HepG2 (cell line): ENCODE data around the gene DMKN. TPM values are rescaled to one million over a fixed set of nuclear protein-coding genes. Genes with fewer than 3 reads are reported as not detected.
A peak's percentile ranks its signal among the peaks of the same experiment; 100 is the strongest.

ENCODE experiments used
- GABPA ChIP-seq, 2 experiments: IDR thresholded peaks; 2 replicates each; pipeline ENCODE4 v1.6.1; 2011 to 2016; ENCODE audit warnings: low read depth in 2 of 2, low read length in 1 of 2, missing biosample characterization in 1 of 2, missing genetic modification characterization in 1 of 2
- GATA4 ChIP-seq: sonication (generic); IDR thresholded peaks from 2 replicates; pipeline ENCODE4 v1.6.1; 2016; ENCODE audit warnings: antibody characterized with exemption, low read depth, borderline replicate concordance
- HNF4A ChIP-seq: sonication (generic); formaldehyde crosslinking; IDR thresholded peaks from 2 replicates; pipeline ENCODE4 v1.4.0; 2020; ENCODE audit warnings: missing genetic modification reagents
- NFIC ChIP-seq: IDR thresholded peaks from 2 replicates; pipeline ENCODE4 v1.6.1; 2012; ENCODE audit warnings: mild to moderate bottlenecking, low read length, inconsistent platforms
- NR2C2 ChIP-seq: sonication (generic); formaldehyde crosslinking; IDR thresholded peaks from 2 replicates; pipeline ENCODE4 v1.4.0; 2020; ENCODE audit warnings: missing genetic modification reagents, mild to moderate bottlenecking, moderate library complexity, borderline replicate concordance
- NR2F2 ChIP-seq: IDR thresholded peaks from 2 replicates; pipeline ENCODE4 v1.6.1; 2012; ENCODE audit warnings: low read depth, inconsistent platforms, borderline replicate concordance
- REST ChIP-seq, 2 experiments: IDR thresholded peaks; 2 replicates each; pipeline ENCODE4 v1.6.1; 2011 to 2012; ENCODE audit warnings: low read length in 2 of 2, borderline replicate concordance in 1 of 2, low read depth in 1 of 2, mild to moderate bottlenecking in 1 of 2, moderate library complexity in 1 of 2
- TFAP4 ChIP-seq: sonication (generic); IDR thresholded peaks from 2 replicates; pipeline ENCODE4 v1.6.1; 2016; ENCODE audit warnings: low read depth, borderline replicate concordance
- THRA ChIP-seq: sonication (generic); formaldehyde crosslinking; IDR thresholded peaks from 2 replicates; pipeline ENCODE4 v1.4.0; 2020; ENCODE audit warnings: missing genetic modification reagents, borderline replicate concordance
- ZNF431 ChIP-seq: sonication (generic); formaldehyde crosslinking; IDR thresholded peaks from 2 replicates; pipeline ENCODE4 v1.9.0; 2022; ENCODE audit warnings: missing genetic modification reagents, low read depth, mild to moderate bottlenecking, borderline replicate concordance
- ZNF557 ChIP-seq: sonication (generic); formaldehyde crosslinking; IDR thresholded peaks from 2 replicates; pipeline ENCODE4 v1.4.0; 2020; ENCODE audit warnings: missing genetic modification reagents
- ZNF574 ChIP-seq: sonication (generic); formaldehyde crosslinking; IDR thresholded peaks from 2 replicates; pipeline ENCODE4 v1.4.0; 2020; ENCODE audit warnings: missing genetic modification reagents
- ZNF609 ChIP-seq: sonication (generic); formaldehyde crosslinking; IDR thresholded peaks from 2 replicates; pipeline ENCODE4 v1.4.0; 2020; ENCODE audit warnings: mild to moderate bottlenecking, missing genetic modification reagents, borderline replicate concordance
- polyA plus RNA-seq, 8 experiments: library from polyadenylated mRNA; depleted of rRNA in 3 of 8; stranded (reverse) in 7 of 8; unstranded in 1 of 8; fragments of >200 nt; fragmentation: Illumina TruSeq in 4 of 8; extraction: Trizol in 4 of 8; gene quantifications; 2 replicates each; pipeline versions ENCODE4 v1.2.1 to v1.2.3, GENCODE V29; 2011 to 2016; ENCODE audit warnings: low read depth in 4 of 8, missing spikeins in 1 of 8, mixed read lengths in 1 of 8; ENCODE audit not compliant: insufficient read depth in 1 of 8
- total RNA-seq, 5 experiments: library from RNA; depleted of rRNA; stranded (reverse); fragments of >200 nt; fragmentation: Illumina TruSeq; extraction: Trizol; gene quantifications; 2 replicates each; pipeline ENCODE4 v1.2.3, GENCODE V29; 2016; ENCODE audit warnings: low read depth in 1 of 5

The DMKN gene
- total and polyA plus RNA-seq, 2 of the 13 experiments (the other 11 are each of a cell fraction or from before 2014, with no cell fraction given) = 50.8 to 57.1 TPM

- 0 out of 2 replicates have a peak, but pooled peaks have one; percentile 0 for TF ChIP-seq ZNF574 (CRISPR knock-in tag)
- TF ChIP-seq ZNF557 = peak; percentile 18; the same call in 1 of the 2 replicates
- TF ChIP-seq TFAP4 = peak; percentile 88; the same call in 1 of the 2 replicates
- TF ChIP-seq REST (IDR thresholded peaks at IDR 0.05; ENCODE audit: borderline replicate concordance in 1 of 2, low read depth in 1 of 2, low read length in 2 of 2) = no peak
- peak; percentile 62 for TF ChIP-seq NR2F2
- peak; percentile 68 for TF ChIP-seq NFIC
- TF ChIP-seq HNF4A (CRISPR knock-in tag) = peak; percentile 54
- TF ChIP-seq NR2C2 (CRISPR knock-in tag) = peak; percentile 33; the same call in 1 of the 2 replicates
- TF ChIP-seq ZNF431 (CRISPR knock-in tag) = no peak
- TF ChIP-seq GATA4 = 0 out of 2 replicates have a peak, but pooled peaks have one; percentile 5
- TF ChIP-seq ZNF609 (CRISPR knock-in tag) = no peak
- no peak for TF ChIP-seq GABPA (IDR thresholded peaks at IDR 0.05; ENCODE audit: low read depth, low read length)
- 0 out of 2 replicates have a peak, but pooled peaks have one; percentile 11 for TF ChIP-seq GABPA (CRISPR knock-in tag; IDR thresholded peaks at IDR 0.05; ENCODE audit: low read depth)
- TF ChIP-seq THRA (CRISPR knock-in tag) = 0 out of 2 replicates have a peak, but pooled peaks have one; percentile 11
Observed at GRCh38 chr19:35459414-35460082, 53.9 kb downstream of the DMKN start (continued).
